Activated naive CD4-positive, alpha-beta T cell treated with anti-CD3 and anti-CD28 coated beads, Interleukin-2, amount 10 ng/mL, durations not matched to agents 7 days and 5 days (primary cell): ENCODE results near the gene SLC16A1.

Experiments
- CTCF ChIA-PET: fragments of 350-600 bp; sonication (Branson Sonifier 250); formaldehyde crosslinking; loops from one replicate; lab custom pipeline; 2021; ENCODE audit warnings: antibody characterized with exemption; lab: Charles Lee
- DNase-seq: peaks from one replicate; pipeline ENCODE4 v3.0.0-alpha.2; 2020
- H3K27ac Mint-ChIP-seq: one replicate; pipeline ENCODE4 v1.8.0; 2021; ENCODE audit warnings: mild to moderate bottlenecking, moderate library complexity, mixed read lengths
- H3K27me3 Mint-ChIP-seq: one replicate; pipeline ENCODE4 v1.8.0; 2021; ENCODE audit warnings: mild to moderate bottlenecking, mixed read lengths
- H3K36me3 Mint-ChIP-seq: one replicate; pipeline ENCODE4 v1.8.0; 2021; ENCODE audit warnings: mixed read lengths
- H3K4me1 Mint-ChIP-seq: one replicate; pipeline ENCODE4 v1.8.0; 2021; ENCODE audit warnings: mixed read lengths
- H3K4me3 Mint-ChIP-seq: one replicate; pipeline ENCODE4 v1.8.0; 2021; ENCODE audit warnings: mild to moderate bottlenecking, moderate library complexity, mixed read lengths
- H3K9me3 Mint-ChIP-seq: one replicate; pipeline ENCODE4 v1.8.0; 2021; ENCODE audit warnings: mixed read lengths

Gene SLC16A1

DNA sequence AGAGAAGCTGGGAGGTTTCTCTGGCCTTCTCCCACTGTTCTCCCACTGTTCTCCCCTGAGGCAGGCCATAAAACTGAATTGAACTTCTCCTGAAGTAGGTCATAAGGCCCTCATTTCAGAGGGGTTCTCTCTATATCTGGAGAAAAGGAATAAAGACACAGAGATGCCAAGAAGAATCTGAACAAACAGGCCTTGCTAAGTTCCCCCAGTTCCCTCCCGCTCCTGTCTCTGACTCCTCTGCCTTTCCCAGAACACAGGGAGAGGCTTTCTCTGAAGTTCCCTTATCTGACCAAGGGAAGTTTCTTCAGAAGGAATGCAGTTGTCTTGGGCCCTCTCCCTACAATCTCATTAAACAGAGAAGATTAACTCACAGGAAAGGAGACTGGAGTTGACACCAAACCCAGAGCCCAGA lies 83.4 kb downstream of the SLC16A1 start:
- no peak for DNase-seq
- H3K27me3 Mint-ChIP-seq = peaks cover 53% of the 10 kb centered on the region
- CTCF ChIA-PET = no interaction called here
- H3K4me1 Mint-ChIP-seq = peaks cover 17% of the 10 kb centered on the region
- no peak overlapping the region for H3K4me3 Mint-ChIP-seq
- H3K9me3 Mint-ChIP-seq = no peaks in the 10 kb centered on the region
- H3K36me3 Mint-ChIP-seq = no peaks in the 10 kb centered on the region
- H3K27ac Mint-ChIP-seq = no peak overlapping the region

DNA sequence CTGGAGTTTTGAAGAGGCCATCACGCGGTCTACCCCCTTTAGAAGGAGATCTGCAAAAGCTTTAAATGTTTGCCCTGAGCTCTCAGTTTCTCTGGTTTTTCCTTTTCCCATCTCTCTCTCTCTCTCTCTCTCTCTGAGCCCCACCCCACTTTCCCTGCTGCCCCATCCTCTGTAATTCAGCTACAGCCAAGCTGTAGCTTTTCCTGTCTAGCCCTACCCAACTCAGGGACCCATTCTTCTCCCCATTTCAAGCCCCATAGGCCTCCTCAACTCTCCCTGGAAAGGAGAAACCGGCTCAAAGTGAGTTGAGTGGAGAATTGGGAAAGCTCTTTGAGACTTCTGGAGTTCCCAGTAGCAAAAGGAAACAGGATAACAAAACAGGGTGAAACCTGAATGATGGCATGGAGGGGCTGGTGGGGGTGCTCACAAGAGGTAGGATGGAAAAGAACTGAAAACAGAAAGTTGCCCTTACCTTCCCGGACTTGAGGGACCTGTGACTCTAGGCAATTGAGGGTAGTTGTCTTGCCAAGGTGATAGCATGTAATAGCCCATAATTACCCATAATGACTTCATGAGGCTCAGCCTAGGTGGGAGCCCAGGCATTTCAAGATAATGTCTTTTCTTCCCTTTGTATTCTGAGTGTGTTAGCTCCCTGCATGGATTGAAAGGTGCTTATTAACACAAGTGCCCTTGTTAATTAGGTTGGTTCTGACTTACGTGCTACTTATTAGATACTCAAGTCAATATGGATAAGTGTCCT lies 84.9 kb downstream of the SLC16A1 start:
- Mint-ChIP-seq H3K4me3 (no peak overlapping the region), H3K27ac (no peak overlapping the region), H3K27me3 (peaks cover 47% of the 10 kb centered on the region), H3K36me3 (no peaks in the 10 kb centered on the region), H3K4me1 (peaks cover 17% of the 10 kb centered on the region), H3K9me3 (no peaks in the 10 kb centered on the region)
- CTCF ChIA-PET = interaction anchor here (0.6 kb wide), 1 partner anchor 889 kb away, joined by 3 read pairs; no protein-coding TSS in a partner anchor
- DNase-seq = no peak

DNA sequence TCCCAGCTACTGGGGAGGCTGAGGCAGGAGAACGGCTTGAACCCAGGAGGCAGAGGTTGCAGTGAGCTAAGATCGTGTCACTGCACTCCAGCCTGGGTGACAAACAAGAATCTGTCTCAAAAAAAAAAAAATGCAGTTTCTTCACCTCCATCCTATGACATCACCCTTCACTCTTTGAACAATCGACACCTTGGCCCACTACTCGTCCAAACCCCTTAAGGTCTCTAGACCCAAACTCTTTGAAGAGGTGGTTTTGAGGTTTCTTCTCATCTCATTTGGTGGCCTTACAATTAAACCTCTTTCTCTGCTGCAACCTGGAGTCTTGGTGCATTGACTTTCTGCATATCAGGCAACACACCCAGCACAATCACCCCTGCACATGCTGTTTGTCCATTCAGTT lies 86.1 kb downstream of the SLC16A1 start:
- H3K27ac Mint-ChIP-seq = no peak overlapping the region
- CTCF ChIA-PET = no interaction called here

DNA sequence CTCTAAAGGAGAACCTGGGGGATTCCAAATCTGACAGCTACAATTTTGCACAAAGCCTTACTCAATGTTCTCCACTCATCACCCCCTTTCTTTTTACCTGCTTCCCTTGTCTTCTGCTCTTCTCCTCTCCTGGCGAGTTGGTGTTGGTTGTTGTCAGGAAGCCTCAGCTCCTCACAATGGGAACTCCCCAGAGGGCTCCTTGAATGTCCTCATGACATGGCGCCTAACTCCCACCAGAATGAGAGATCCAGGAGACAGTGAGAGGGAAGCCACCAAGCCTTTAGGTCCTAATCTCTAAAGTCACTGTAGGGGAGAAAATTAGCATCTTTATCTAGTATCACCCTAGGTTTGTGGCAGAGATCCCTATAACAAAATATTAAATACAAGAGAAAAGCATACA lies 87.8 kb downstream of the SLC16A1 start:
- H3K9me3 Mint-ChIP-seq = peaks cover 2% of the 10 kb centered on the region
- CTCF ChIA-PET = no interaction called here
- DNase-seq = no peak
- H3K36me3 Mint-ChIP-seq = no peaks in the 10 kb centered on the region
- peaks cover 26% of the 10 kb centered on the region for H3K27me3 Mint-ChIP-seq
- peaks cover 20% of the 10 kb centered on the region for H3K4me1 Mint-ChIP-seq
- no peak overlapping the region for H3K27ac Mint-ChIP-seq
- H3K4me3 Mint-ChIP-seq = no peak overlapping the region

More for the DNA sequence above, 86.1 kb downstream of the SLC16A1 start:
- H3K36me3 Mint-ChIP-seq = no peaks in the 10 kb centered on the region
- DNase-seq = no peak
- no peak overlapping the region for H3K4me3 Mint-ChIP-seq
- H3K27me3 Mint-ChIP-seq = peaks cover 35% of the 10 kb centered on the region
- peaks cover 15% of the 10 kb centered on the region for H3K4me1 Mint-ChIP-seq
- no peaks in the 10 kb centered on the region for H3K9me3 Mint-ChIP-seq

GRCh38 chr1:112866981-112867380 lies 89.0 kb downstream of the SLC16A1 start:
- H3K4me3 Mint-ChIP-seq = no peak overlapping the region
- DNase-seq = no peak
- H3K27me3 Mint-ChIP-seq = peaks cover 18% of the 10 kb centered on the region
- peaks cover 2% of the 10 kb centered on the region for H3K9me3 Mint-ChIP-seq
- H3K36me3 Mint-ChIP-seq = no peaks in the 10 kb centered on the region
- H3K27ac Mint-ChIP-seq = no peak overlapping the region
- CTCF ChIA-PET = interaction anchor here (0.6 kb wide), 1 partner anchor 67 kb away, joined by 3 read pairs; no protein-coding TSS in a partner anchor
- H3K4me1 Mint-ChIP-seq = peaks cover 27% of the 10 kb centered on the region

GRCh38 chr1:112866151-112866550 lies 89.8 kb downstream of the SLC16A1 start:
- Mint-ChIP-seq H3K27me3 (peaks cover 15% of the 10 kb centered on the region), H3K4me1 (peaks cover 27% of the 10 kb centered on the region), H3K4me3 (no peak overlapping the region), H3K27ac (no peak overlapping the region), H3K36me3 (no peaks in the 10 kb centered on the region), H3K9me3 (peaks cover 2% of the 10 kb centered on the region)
- CTCF ChIA-PET = no interaction called here
- no peak for DNase-seq

- Mint-ChIP-seq H3K4me1 (peaks cover 16% of the 10 kb centered on the region), H3K27ac (no peak overlapping the region), H3K4me3 (no peak overlapping the region), H3K9me3 (peaks cover 2% of the 10 kb centered on the region), H3K36me3 (no peaks in the 10 kb centered on the region), H3K27me3 (peaks cover 11% of the 10 kb centered on the region)
- DNase-seq = no peak
- CTCF ChIA-PET = no interaction called here
Observed at GRCh38 chr1:112862753-112863426, 93.1 kb downstream of the SLC16A1 start.
